ENCODE results near the gene LRRC8B.

Gene LRRC8B

GRCh38 chr1:89641781-89642180 is 117.2 kb downstream of the LRRC8B start:
- Histone ChIP-seq H2BK12ac (ENCODE audit: low read length) (no peak overlapping the region), H2BK5ac (ENCODE audit: low read length) (no peak overlapping the region), H3K36me3 (replicated peaks in 1 of 2; ENCODE audit: control insufficient read depth in 2 of 2, insufficient read depth in 2 of 2, low read length in 2 of 2) (no peaks in the 10 kb centered on the region), H3K27ac (replicated peaks; ENCODE audit: low read length) (no peak overlapping the region), H4K8ac (ENCODE audit: low read depth, low read length) (no peak overlapping the region), H3K4me3 (ENCODE audit: low read length in 2 of 2) (no peak overlapping the region), H2AFZ (ENCODE audit: low read length) (no peak overlapping the region), H3K23ac (ENCODE audit: low read depth, low read length, poor library complexity) (no peak overlapping the region), H3K4me1 (ENCODE audit: control insufficient read depth in 2 of 2, insufficient read depth in 1 of 2, low read depth in 1 of 2, low read length in 2 of 2) (no peaks in the 10 kb centered on the region), H3K9me3 (replicated peaks in 1 of 2; ENCODE audit: control insufficient read depth in 2 of 2, insufficient read depth in 1 of 2, low read depth in 1 of 2, low read length in 2 of 2) (peaks cover 0 to 4% of the 10 kb centered on the region in 2 donors), H2AK5ac (ENCODE audit: low read depth, low read length) (no peak overlapping the region), H3K14ac (ENCODE audit: low read length) (no peak overlapping the region), H3K9ac (ENCODE audit: low read depth, low read length, poor library complexity) (no peak overlapping the region), H3K4ac (ENCODE audit: low read length) (no peak overlapping the region), H3K27me3 (ENCODE audit: control insufficient read depth in 3 of 3, insufficient read depth in 3 of 3, low read depth in 1 of 3, low read length in 3 of 3) (no peaks in the 10 kb centered on the region), H3K79me1 (ENCODE audit: low read depth, low read length) (peaks cover 3% of the 10 kb centered on the region), H4K91ac (ENCODE audit: low read depth, low read length, poor library complexity) (no peak overlapping the region), H2BK15ac (ENCODE audit: low read length) (no peak overlapping the region), H3K4me2 (ENCODE audit: insufficient read depth, low read length, poor library complexity, severe bottlenecking) (no peak overlapping the region), H2BK120ac (ENCODE audit: low read depth, low read length) (no peak overlapping the region), H3K18ac (ENCODE audit: low read length) (no peak overlapping the region)
- no CpG with 5 or more reads among the region's 4 CpGs for WGBS, 2 donors (ENCODE audit: extremely low coverage in 2 of 2, insufficient read length in 2 of 2, insufficient replicate concordance in 1 of 2)
- DNase-seq (ENCODE audit: low spot score), result no peak

- H3K4me3 ChIP-seq (ENCODE audit: low read length in 2 of 2), result no peak overlapping the region
- H2BK120ac ChIP-seq (ENCODE audit: low read depth, low read length), result no peak overlapping the region
- no peak overlapping the region for H2BK5ac ChIP-seq (ENCODE audit: low read length)
- no peaks in the 10 kb centered on the region for H3K36me3 ChIP-seq (replicated peaks in 1 of 2; ENCODE audit: control insufficient read depth in 2 of 2, insufficient read depth in 2 of 2, low read length in 2 of 2)
- H3K4me2 ChIP-seq (ENCODE audit: insufficient read depth, low read length, poor library complexity, severe bottlenecking), result no peak overlapping the region
- H3K23ac ChIP-seq (ENCODE audit: low read depth, low read length, poor library complexity), result no peak overlapping the region
- no peaks in the 10 kb centered on the region for H3K4me1 ChIP-seq (ENCODE audit: control insufficient read depth in 2 of 2, insufficient read depth in 1 of 2, low read depth in 1 of 2, low read length in 2 of 2)
- peaks cover 3% of the 10 kb centered on the region for H3K79me1 ChIP-seq (ENCODE audit: low read depth, low read length)
- H3K27ac ChIP-seq (replicated peaks; ENCODE audit: low read length), result no peak overlapping the region
- no peak overlapping the region for H2BK15ac ChIP-seq (ENCODE audit: low read length)
- H3K27me3 ChIP-seq (ENCODE audit: control insufficient read depth in 3 of 3, insufficient read depth in 3 of 3, low read depth in 1 of 3, low read length in 3 of 3), result no peaks in the 10 kb centered on the region
- no peak overlapping the region for H3K4ac ChIP-seq (ENCODE audit: low read length)
- no peak overlapping the region for H3K18ac ChIP-seq (ENCODE audit: low read length)
- no peak overlapping the region for H3K9ac ChIP-seq (ENCODE audit: low read depth, low read length, poor library complexity)
- no peak overlapping the region for H2BK12ac ChIP-seq (ENCODE audit: low read length)
- no peak overlapping the region for H2AFZ ChIP-seq (ENCODE audit: low read length)
- H4K91ac ChIP-seq (ENCODE audit: low read depth, low read length, poor library complexity), result no peak overlapping the region
- H4K8ac ChIP-seq (ENCODE audit: low read depth, low read length), result no peak overlapping the region
- no peak overlapping the region for H3K14ac ChIP-seq (ENCODE audit: low read length)
- H3K9me3 ChIP-seq (replicated peaks in 1 of 2; ENCODE audit: control insufficient read depth in 2 of 2, insufficient read depth in 1 of 2, low read depth in 1 of 2, low read length in 2 of 2), result peaks cover 0 to 4% of the 10 kb centered on the region in 2 donors
- no peak overlapping the region for H2AK5ac ChIP-seq (ENCODE audit: low read depth, low read length)
- no peak for DNase-seq (ENCODE audit: low spot score)
- no CpG with 5 or more reads among the region's 2 CpGs for WGBS, 2 donors (ENCODE audit: extremely low coverage in 2 of 2, insufficient read length in 2 of 2, insufficient replicate concordance in 1 of 2)
Measured at GRCh38 chr1:89643577-89643976, 118.9 kb downstream of the LRRC8B start.

- WGBS, 2 donors (ENCODE audit: extremely low coverage in 2 of 2, insufficient read length in 2 of 2, insufficient replicate concordance in 1 of 2), result no CpG with 5 or more reads among the region's 9 CpGs
- Histone ChIP-seq H3K9ac (ENCODE audit: low read depth, low read length, poor library complexity) (no peak overlapping the region), H3K4me3 (ENCODE audit: low read length in 2 of 2) (no peak overlapping the region), H3K79me1 (ENCODE audit: low read depth, low read length) (peaks cover 3% of the 10 kb centered on the region), H3K27ac (replicated peaks; ENCODE audit: low read length) (no peak overlapping the region), H3K4me2 (ENCODE audit: insufficient read depth, low read length, poor library complexity, severe bottlenecking) (no peak overlapping the region), H2BK15ac (ENCODE audit: low read length) (no peak overlapping the region), H3K4me1 (ENCODE audit: control insufficient read depth in 2 of 2, insufficient read depth in 1 of 2, low read depth in 1 of 2, low read length in 2 of 2) (no peaks in the 10 kb centered on the region), H2BK5ac (ENCODE audit: low read length) (no peak overlapping the region), H2BK12ac (ENCODE audit: low read length) (no peak overlapping the region), H4K91ac (ENCODE audit: low read depth, low read length, poor library complexity) (no peak overlapping the region), H3K4ac (ENCODE audit: low read length) (no peak overlapping the region), H2AK5ac (ENCODE audit: low read depth, low read length) (no peak overlapping the region), H3K27me3 (ENCODE audit: control insufficient read depth in 3 of 3, insufficient read depth in 3 of 3, low read depth in 1 of 3, low read length in 3 of 3) (no peaks in the 10 kb centered on the region), H4K8ac (ENCODE audit: low read depth, low read length) (no peak overlapping the region), H3K18ac (ENCODE audit: low read length) (no peak overlapping the region), H2AFZ (ENCODE audit: low read length) (no peak overlapping the region), H3K9me3 (replicated peaks in 1 of 2; ENCODE audit: control insufficient read depth in 2 of 2, insufficient read depth in 1 of 2, low read depth in 1 of 2, low read length in 2 of 2) (peaks cover 0 to 4% of the 10 kb centered on the region in 2 donors), H2BK120ac (ENCODE audit: low read depth, low read length) (no peak overlapping the region), H3K36me3 (replicated peaks in 1 of 2; ENCODE audit: control insufficient read depth in 2 of 2, insufficient read depth in 2 of 2, low read length in 2 of 2) (no peaks in the 10 kb centered on the region), H3K14ac (ENCODE audit: low read length) (no peak overlapping the region), H3K23ac (ENCODE audit: low read depth, low read length, poor library complexity) (no peak overlapping the region)
- no peak for DNase-seq (ENCODE audit: low spot score)
Measured at GRCh38 chr1:89644119-89644814, 119.6 kb downstream of the LRRC8B start.

GRCh38 chr1:89646259-89646658 is 121.6 kb downstream of the LRRC8B start:
- no peaks in the 10 kb centered on the region for H3K36me3 ChIP-seq (replicated peaks in 1 of 2; ENCODE audit: control insufficient read depth in 2 of 2, insufficient read depth in 2 of 2, low read length in 2 of 2)
- DNase-seq (ENCODE audit: low spot score), result no peak
- H3K14ac ChIP-seq (ENCODE audit: low read length), result no peak overlapping the region
- H2BK120ac ChIP-seq (ENCODE audit: low read depth, low read length), result no peak overlapping the region
- H4K91ac ChIP-seq (ENCODE audit: low read depth, low read length, poor library complexity), result no peak overlapping the region
- H2BK5ac ChIP-seq (ENCODE audit: low read length), result no peak overlapping the region
- no peak overlapping the region for H2BK15ac ChIP-seq (ENCODE audit: low read length)
- H3K9ac ChIP-seq (ENCODE audit: low read depth, low read length, poor library complexity), result no peak overlapping the region
- H3K9me3 ChIP-seq (replicated peaks in 1 of 2; ENCODE audit: control insufficient read depth in 2 of 2, insufficient read depth in 1 of 2, low read depth in 1 of 2, low read length in 2 of 2), result peaks cover 0 to 4% of the 10 kb centered on the region in 2 donors
- no peak overlapping the region for H3K4ac ChIP-seq (ENCODE audit: low read length)
- H3K4me1 ChIP-seq (ENCODE audit: control insufficient read depth in 2 of 2, insufficient read depth in 1 of 2, low read depth in 1 of 2, low read length in 2 of 2), result no peaks in the 10 kb centered on the region
- no peak overlapping the region for H3K4me3 ChIP-seq (ENCODE audit: low read length in 2 of 2)
- H3K18ac ChIP-seq (ENCODE audit: low read length), result no peak overlapping the region
- no peak overlapping the region for H2BK12ac ChIP-seq (ENCODE audit: low read length)
- no peak overlapping the region for H4K8ac ChIP-seq (ENCODE audit: low read depth, low read length)
- H2AFZ ChIP-seq (ENCODE audit: low read length), result no peak overlapping the region
- H3K4me2 ChIP-seq (ENCODE audit: insufficient read depth, low read length, poor library complexity, severe bottlenecking), result no peak overlapping the region
- no peak overlapping the region for H3K27ac ChIP-seq (replicated peaks; ENCODE audit: low read length)
- H3K27me3 ChIP-seq (ENCODE audit: control insufficient read depth in 3 of 3, insufficient read depth in 3 of 3, low read depth in 1 of 3, low read length in 3 of 3), result no peaks in the 10 kb centered on the region
- H2AK5ac ChIP-seq (ENCODE audit: low read depth, low read length), result no peak overlapping the region
- peaks cover 3% of the 10 kb centered on the region for H3K79me1 ChIP-seq (ENCODE audit: low read depth, low read length)
- no peak overlapping the region for H3K23ac ChIP-seq (ENCODE audit: low read depth, low read length, poor library complexity)
- WGBS, 2 donors (ENCODE audit: extremely low coverage in 2 of 2, insufficient read length in 2 of 2, insufficient replicate concordance in 1 of 2), result no CpG with 5 or more reads among the region's 1 CpG

All from neuronal stem cell (in vitro differentiated cells).